Bronchial epithelial cell (primary cell): ENCODE measurements around the gene HINFP. TPM values are rescaled to one million over a fixed set of nuclear protein-coding genes. Genes with fewer than 3 reads are reported as not detected.

ENCODE experiments used
- DNase-seq: peaks from one replicate; pipeline ENCODE4 v3.0.0-alpha.2; 2010; ENCODE audit warnings: low read depth
- FAIRE-seq: peaks from 2 replicates; lab custom pipeline; 2011; peaks lifted over from hg19 to GRCh38; lab: Jason Lieb, UNC
- H3K27me3 ChIP-seq: 2 replicates; pipeline ENCODE4 v1.5.1; 2011; ENCODE audit warnings: low read length; ENCODE audit not compliant: control insufficient read depth, insufficient read depth
- H3K36me3 ChIP-seq: 2 replicates; pipeline ENCODE4 v1.5.1; 2011; ENCODE audit warnings: low read length; ENCODE audit not compliant: control insufficient read depth, insufficient read depth
- H3K4me3 ChIP-seq: 2 replicates; pipeline ENCODE4 v1.5.1; 2011; ENCODE audit warnings: mild to moderate bottlenecking, low read depth, low read length, control low read depth
- CTCF ChIP-seq: IDR thresholded peaks from 2 replicates; pipeline ENCODE4 v1.5.1; 2011; ENCODE audit warnings: mild to moderate bottlenecking, moderate library complexity, low read length, control low read depth, inconsistent platforms; ENCODE audit not compliant: insufficient read depth, severe bottlenecking
- total RNA-seq: library from RNA; depleted of rRNA; stranded (reverse); fragments of >200 nt; gene quantifications from 2 replicates; pipeline ENCODE4 v1.2.1, GENCODE V29; 2014

Gene HINFP
- total RNA-seq, 1 donor from 2014 or later = 12.4 TPM

GRCh38 chr11:119103793-119104192, 17.6 kb upstream of the HINFP start:
- Histone ChIP-seq H3K27me3 (no peaks in the 10 kb centered on the region), H3K36me3 (no peaks in the 10 kb centered on the region), H3K4me3 (no peak overlapping the region)
- TF ChIP-seq CTCF = no peak
- FAIRE-seq (no peak), DNase-seq (no peak)

GRCh38 chr11:119106564-119107537, 14.5 kb upstream of the HINFP start, which contains the start of gene C2CD2L:
TSS of gene C2CD2L (plus strand) at chr11:119107344. CDS start at chr11:119107742, 398 bp downstream.
- FAIRE-seq = no peak

GRCh38 chr11:119107538-119108145, 13.7 kb upstream of the HINFP start:
- Histone ChIP-seq H3K36me3 (peaks cover 8% of the 10 kb centered on the region), H3K4me3 (peak overlapping the region; percentile 81), H3K27me3 (no peaks in the 10 kb centered on the region)
- FAIRE-seq (no peak), DNase-seq (no peak)
- no peak for TF ChIP-seq CTCF

More at GRCh38 chr11:119106564-119107537, 14.5 kb upstream of the HINFP start, which contains the start of gene C2CD2L:
- peaks cover 7% of the 10 kb centered on the region for H3K36me3 ChIP-seq
- no peak for TF ChIP-seq CTCF
- peak within 1 kb of the TSS; percentile 81 for H3K4me3 ChIP-seq
- DNase-seq = peak; percentile 86
- H3K27me3 ChIP-seq = no peaks in the 10 kb centered on the region

- TF ChIP-seq CTCF = no peak
- Histone ChIP-seq H3K36me3 (peaks cover 8% of the 10 kb centered on the region), H3K4me3 (peak overlapping the region; percentile 81), H3K27me3 (no peaks in the 10 kb centered on the region)
- DNase-seq (peak; percentile 71), FAIRE-seq (peak; percentile 23)
These were observed 13.1 kb upstream of the HINFP start for GRCh38 chr11:119108146-119108856.

- H3K27me3 ChIP-seq = no peaks in the 10 kb centered on the region
- no peak for FAIRE-seq
These were observed 12.5 kb upstream of the HINFP start for GRCh38 chr11:119108857-119109221.

More at GRCh38 chr11:119108857-119109221, 12.5 kb upstream of the HINFP start:
- H3K4me3 ChIP-seq = no peak overlapping the region
- TF ChIP-seq CTCF = no peak
- H3K36me3 ChIP-seq = peaks cover 8% of the 10 kb centered on the region
- no peak for DNase-seq
